ENCODE data around the gene TFF3. TPM values are rescaled to one million over a fixed set of nuclear protein-coding genes. Genes with fewer than 3 reads are reported as not detected.

TFF3 gene
- total and polyA plus RNA-seq, 2 experiments from 2014 or later: 0.38 TPM; not detected in 1

GRCh38 chr21:42305707-42306147, 9.5 kb downstream of the TFF3 start:
- no peaks in the 10 kb centered on the region for H3K27me3 ChIP-seq
- no peak overlapping the region for H3K4me3 ChIP-seq
- no peaks in the 10 kb centered on the region for H3K36me3 ChIP-seq
- no peak for TF ChIP-seq CTCF (IDR thresholded peaks at IDR 0.05; ENCODE audit: low read depth, low read length)
- no peaks in the 10 kb centered on the region for H3K4me1 ChIP-seq (ENCODE audit: low read depth)
- H3K27ac ChIP-seq: no peak overlapping the region
- no peak for DNase-seq (ENCODE audit: low read depth in 1 of 2, low spot score in 1 of 2)
- no peaks in the 10 kb centered on the region for H3K9me3 ChIP-seq (ENCODE audit: low read depth)

GRCh38 chr21:42304556-42305454, 10.4 kb downstream of the TFF3 start:
- no peaks in the 10 kb centered on the region for H3K27me3 ChIP-seq
- H3K27ac ChIP-seq: no peak overlapping the region
- H3K4me1 ChIP-seq (ENCODE audit: low read depth): no peaks in the 10 kb centered on the region
- no peak overlapping the region for H3K4me3 ChIP-seq
- TF ChIP-seq CTCF (IDR thresholded peaks at IDR 0.05; ENCODE audit: low read depth, low read length): no peak
- DNase-seq (ENCODE audit: low read depth in 1 of 2, low spot score in 1 of 2): no peak
- H3K9me3 ChIP-seq (ENCODE audit: low read depth): no peaks in the 10 kb centered on the region
- no peaks in the 10 kb centered on the region for H3K36me3 ChIP-seq

GRCh38 chr21:42303443-42303842, 11.8 kb downstream of the TFF3 start:
- H3K27me3 ChIP-seq: no peaks in the 10 kb centered on the region
- no peak overlapping the region for H3K27ac ChIP-seq
- H3K9me3 ChIP-seq (ENCODE audit: low read depth): no peaks in the 10 kb centered on the region
- H3K4me1 ChIP-seq (ENCODE audit: low read depth): no peaks in the 10 kb centered on the region
- no peak for TF ChIP-seq CTCF (IDR thresholded peaks at IDR 0.05; ENCODE audit: low read depth, low read length)
- no peak overlapping the region for H3K4me3 ChIP-seq
- DNase-seq (ENCODE audit: low read depth in 1 of 2, low spot score in 1 of 2): no peak
- no peaks in the 10 kb centered on the region for H3K36me3 ChIP-seq

DNA sequence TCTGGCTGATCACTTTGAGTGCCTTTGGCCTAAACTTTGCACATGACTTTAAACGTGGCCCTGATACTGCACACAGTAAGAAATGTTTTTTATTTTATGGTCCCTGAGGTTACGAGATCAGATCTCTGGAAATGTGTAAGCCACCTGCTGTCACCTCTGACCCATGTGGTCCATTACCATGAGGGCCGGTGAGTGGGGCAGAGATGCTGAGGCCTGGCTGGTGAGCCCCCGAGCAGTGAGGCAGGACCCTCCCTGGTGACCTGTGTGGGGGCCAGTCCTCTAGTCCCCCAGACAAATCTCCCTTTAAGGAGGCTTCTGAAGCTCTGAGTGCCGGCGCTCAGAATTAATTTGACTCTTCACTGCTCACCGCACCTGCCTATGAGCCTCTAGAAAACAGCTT, 12.4 kb downstream of the TFF3 start:
- Histone ChIP-seq H3K4me1 (ENCODE audit: low read depth) (no peaks in the 10 kb centered on the region), H3K4me3 (no peak overlapping the region), H3K27me3 (no peaks in the 10 kb centered on the region), H3K27ac (no peak overlapping the region), H3K9me3 (ENCODE audit: low read depth) (no peaks in the 10 kb centered on the region), H3K36me3 (no peaks in the 10 kb centered on the region)
- DNase-seq (ENCODE audit: low read depth in 1 of 2, low spot score in 1 of 2): no peak
- TF ChIP-seq CTCF (IDR thresholded peaks at IDR 0.05; ENCODE audit: low read depth, low read length): no peak

GRCh38 chr21:42302076-42302650, 13.0 kb downstream of the TFF3 start:
- no peak for TF ChIP-seq CTCF (IDR thresholded peaks at IDR 0.05; ENCODE audit: low read depth, low read length)
- no peaks in the 10 kb centered on the region for H3K9me3 ChIP-seq (ENCODE audit: low read depth)
- H3K36me3 ChIP-seq: no peaks in the 10 kb centered on the region
- no peak overlapping the region for H3K4me3 ChIP-seq
- DNase-seq (ENCODE audit: low read depth in 1 of 2, low spot score in 1 of 2): no peak
- H3K4me1 ChIP-seq (ENCODE audit: low read depth): no peaks in the 10 kb centered on the region
- no peaks in the 10 kb centered on the region for H3K27me3 ChIP-seq
- H3K27ac ChIP-seq: no peak overlapping the region

All from cardiac muscle cell (in vitro differentiated cells and primary cell).